PC-9 (cell line): ENCODE results near the gene GREB1L. TPM values are rescaled to one million over a fixed set of nuclear protein-coding genes. Genes with fewer than 3 reads are reported as not detected.
"Not testable (repeated sequence)": the region's sequence is repeated elsewhere in the genome, so short reads cannot be mapped to it uniquely, and the experiment has no call there.

Source experiments
- BruUV-seq: library from RNA; stranded (reverse); fragments of 400-500 nt; replicated peaks from 2 replicates; lab custom pipeline; 2021; lab: Mats Ljungman, UMichigan
- CTCF ChIA-PET: fragments of 300-600 bp; sonication (Branson Sonifier 250); formaldehyde crosslinking; loops from one replicate; lab custom pipeline; 2022; ENCODE audit warnings: antibody characterized with exemption; lab: Charles Lee
- POLR2A ChIA-PET: fragments of 300-600 bp; sonication (Branson Sonifier 250); formaldehyde crosslinking; loops from one replicate; lab custom pipeline; 2022; ENCODE audit warnings: antibody characterized with exemption; ENCODE audit not compliant: unreplicated experiment; lab: Charles Lee
- DNase-seq, 2 experiments: peaks; one replicate each; pipeline versions ENCODE4 v3.0.0 to v3.0.0-alpha.2; 2015 to 2022; ENCODE audit warnings: mixed read lengths in 1 of 2
- H2AFZ ChIP-seq: fragments of 200-600 bp; sonication (generic); 2 replicates; pipeline ENCODE4 v1.8.1; 2017; ENCODE audit warnings: antibody characterized with exemption
- H3F3A ChIP-seq: fragments of 200-600 bp; sonication (generic); 2 replicates; pipeline ENCODE4 v1.8.1; 2017; ENCODE audit warnings: antibody characterized with exemption, mild to moderate bottlenecking, low read depth; ENCODE audit not compliant: insufficient read depth
- H3K27ac ChIP-seq: fragments of 200-600 bp; sonication (generic); 2 replicates; pipeline ENCODE4 v1.6.1; 2016; ENCODE audit warnings: mixed run types
- H3K27me3 ChIP-seq: fragments of 200-600 bp; sonication (generic); 2 replicates; pipeline ENCODE4 v1.6.1; 2016; ENCODE audit warnings: low read depth, mixed run types; ENCODE audit not compliant: insufficient read depth
- H3K36me3 ChIP-seq: fragments of 200-600 bp; sonication (generic); 2 replicates; pipeline ENCODE4 v1.6.1; 2016; ENCODE audit warnings: low read depth, mixed run types
- H3K4me1 ChIP-seq: fragments of 200-600 bp; sonication (generic); replicated peaks from 2 replicates; pipeline ENCODE4 v1.6.1; 2016; ENCODE audit warnings: mixed run types; ENCODE audit not compliant: insufficient read depth
- H3K4me2 ChIP-seq: fragments of 200-600 bp; sonication (generic); 2 replicates; pipeline ENCODE4 v1.6.1; 2017; ENCODE audit warnings: mixed run types
- H3K4me3 ChIP-seq: fragments of 200-600 bp; sonication (generic); 2 replicates; pipeline ENCODE4 v1.6.1; 2016; ENCODE audit warnings: mixed run types
- H3K79me2 ChIP-seq: fragments of 200-600 bp; sonication (generic); 2 replicates; pipeline ENCODE4 v1.6.1; 2017; ENCODE audit warnings: low read depth, mixed run types
- H3K9me2 ChIP-seq: fragments of 200-600 bp; sonication (generic); 2 replicates; pipeline ENCODE4 v1.8.1; 2017; ENCODE audit warnings: mild to moderate bottlenecking; ENCODE audit not compliant: insufficient read depth
- H3K9me3 ChIP-seq: fragments of 200-600 bp; sonication (generic); 2 replicates; pipeline ENCODE4 v1.8.1; 2016; ENCODE audit warnings: low read depth; ENCODE audit not compliant: insufficient read depth
- H4K20me1 ChIP-seq: fragments of 200-600 bp; sonication (generic); 2 replicates; pipeline ENCODE4 v1.8.1; 2017; ENCODE audit not compliant: insufficient read depth
- CTCF ChIP-seq: fragments of 200-600 bp; sonication (generic); conservative IDR thresholded peaks from 2 replicates; pipeline ENCODE4 v1.6.1; 2017; ENCODE audit warnings: mixed run types, antibody characterized with exemption, mild to moderate bottlenecking, moderate library complexity
- EZH2 ChIP-seq: fragments of 200-600 bp; sonication (generic); IDR thresholded peaks from 2 replicates; pipeline ENCODE4 v1.8.0; 2017; ENCODE audit warnings: antibody characterized with exemption, low read depth
- intact Hi-C: fragments of 100-400 bp; cut with micrococcal nuclease; formaldehyde crosslinking; loops from one replicate; pipeline ENCODE4 v1.10.0; 2022; ENCODE audit not compliant: unreplicated experiment
- total RNA-seq: library from RNA; stranded (reverse); gene quantifications from 2 replicates; pipeline ENCODE4 v1.2.3, GENCODE V29; 2021

GREB1L gene
- total RNA-seq, 1 experiment from 2014 or later, result 6.0 TPM

- Histone ChIP-seq H3F3A (no peaks in the 10 kb centered on the region), H4K20me1 (no peaks in the 10 kb centered on the region), H3K4me3 (no peak overlapping the region), H3K4me2 (no peak overlapping the region), H3K9me2 (no peaks in the 10 kb centered on the region), H2AFZ (no peak overlapping the region), H3K4me1 (no peaks in the 10 kb centered on the region), H3K9me3 (no peaks in the 10 kb centered on the region), H3K27me3 (no peaks in the 10 kb centered on the region), H3K36me3 (no peaks in the 10 kb centered on the region), H3K27ac (no peak overlapping the region), H3K79me2 (no peaks in the 10 kb centered on the region)
- no peak for TF ChIP-seq EZH2
- TF ChIP-seq CTCF, result no peak
- no peak for DNase-seq
- POLR2A ChIA-PET, result no interaction called here
- CTCF ChIA-PET, result no interaction called here
- intact Hi-C loops, result no loop called here
- no TSS peak for BruUV-seq
These were observed 31.5 kb downstream of the GREB1L start for GRCh38 chr18:21273568-21273967.

- Histone ChIP-seq H3K4me2 (no peak overlapping the region), H3K79me2 (no peaks in the 10 kb centered on the region), H2AFZ (no peak overlapping the region), H3K27ac (no peak overlapping the region), H3K9me3 (no peaks in the 10 kb centered on the region), H3K4me1 (no peaks in the 10 kb centered on the region), H3F3A (no peaks in the 10 kb centered on the region), H3K27me3 (no peaks in the 10 kb centered on the region), H4K20me1 (no peaks in the 10 kb centered on the region), H3K4me3 (no peak overlapping the region), H3K36me3 (no peaks in the 10 kb centered on the region), H3K9me2 (no peaks in the 10 kb centered on the region)
- ChIA-PET POLR2A (no interaction called here), CTCF (no interaction called here)
- BruUV-seq, result no TSS peak
- TF ChIP-seq EZH2, result no peak
- TF ChIP-seq CTCF, result no peak
- intact Hi-C loops, result no loop called here
- no peak for DNase-seq
These were observed 33.6 kb downstream of the GREB1L start for GRCh38 chr18:21275645-21276044.

GRCh38 chr18:21277578-21277977 is 35.5 kb downstream of the GREB1L start:
- Histone ChIP-seq H3K4me1 (no peaks in the 10 kb centered on the region), H3K79me2 (no peaks in the 10 kb centered on the region), H3K9me2 (no peaks in the 10 kb centered on the region), H3K4me2 (no peak overlapping the region), H3K27me3 (no peaks in the 10 kb centered on the region), H3K9me3 (no peaks in the 10 kb centered on the region), H4K20me1 (no peaks in the 10 kb centered on the region), H3K36me3 (no peaks in the 10 kb centered on the region), H3K4me3 (no peak overlapping the region), H2AFZ (no peak overlapping the region), H3F3A (no peaks in the 10 kb centered on the region), H3K27ac (no peak overlapping the region)
- intact Hi-C loops, result no loop called here
- BruUV-seq, result no TSS peak
- no peak for DNase-seq
- ChIA-PET CTCF (no interaction called here), POLR2A (no interaction called here)
- no peak for TF ChIP-seq CTCF
- TF ChIP-seq EZH2, result no peak

- H3K27ac ChIP-seq, H3K79me2 ChIP-seq, BruUV-seq, POLR2A ChIA-PET, CTCF ChIA-PET, H2AFZ ChIP-seq, H3K9me3 ChIP-seq, DNase-seq, H3K4me2 ChIP-seq, intact Hi-C loops, H3K36me3 ChIP-seq, H3K9me2 ChIP-seq, H3K27me3 ChIP-seq, H3K4me3 ChIP-seq, H3F3A ChIP-seq, H3K4me1 ChIP-seq, H4K20me1 ChIP-seq: not testable (repeated sequence)
These were observed 36.2 kb downstream of the GREB1L start for GRCh38 chr18:21278218-21278617.
